Ovary (tissue), 9 donors: ENCODE data around the gene SLCO1B1. TPM values are rescaled to one million over a fixed set of nuclear protein-coding genes. Genes with fewer than 3 reads are reported as not detected.
"Not testable (repeated sequence)": the region's sequence is repeated elsewhere in the genome, so short reads cannot be mapped to it uniquely, and the experiment has no call there.

Experiments used
- DNase-seq, 5 donors: peaks; one replicate each; pipeline ENCODE4 v3.0.0-alpha.2; 2019 to 2020
- H3K27ac ChIP-seq, 2 donors: fragments of 200-600 bp; one replicate each; pipeline versions ENCODE4 v1.5.1 to v1.8.0; 2019 to 2022
- H3K27me3 ChIP-seq: fragments of 200-600 bp; one replicate; pipeline ENCODE4 v1.8.0; 2022
- H3K36me3 ChIP-seq: fragments of 200-600 bp; sonication (generic); one replicate; pipeline ENCODE4 v1.5.1; 2019
- H3K4me1 ChIP-seq: one replicate; pipeline ENCODE4 v1.8.1; 2013; ENCODE audit warnings: mild to moderate bottlenecking, moderate library complexity; ENCODE audit not compliant: insufficient read depth
- H3K4me3 ChIP-seq: fragments of 200-600 bp; sonication (generic); one replicate; pipeline ENCODE4 v1.5.1; 2017
- H3K9me3 ChIP-seq, 2 donors: fragments of 200-600 bp in 1 of 2; sonication (generic) in 1 of 2; one replicate each; pipeline versions ENCODE4 v1.5.1 to v1.8.1; 2013 to 2019; ENCODE audit warnings: mild to moderate bottlenecking in 1 of 2, moderate library complexity in 1 of 2
- EP300 ChIP-seq: sonication (generic); formaldehyde crosslinking; IDR thresholded peaks from one replicate; pipeline ENCODE4 v1.6.1; 2017; ENCODE audit warnings: antibody characterized with exemption
- POLR2A ChIP-seq: fragments of 450-650 bp; IDR thresholded peaks from one replicate; pipeline ENCODE4 v1.6.1; 2017; ENCODE audit warnings: antibody characterized with exemption, mild to moderate bottlenecking, moderate library complexity
- WGBS, 3 donors: extraction: QIAGEN DNeasy Blood & Tissue Kit in 1 of 3; methylation state at CpG; one replicate each; pipeline versions ENCODE4 v1.1.5 to v1.1.7; 2013 to 2017; 5-methylcytosine and 5-hydroxymethylcytosine counted together
- intact Hi-C, 4 donors: fragments of 100-400 bp; cut with DNase I; formaldehyde crosslinking; loops; one replicate each; pipeline versions ENCODE4 v1.11.0 to v1.15.1; 2022 to 2023
- polyA plus RNA-seq, 2 donors: library from polyadenylated mRNA; stranded (reverse); fragments of 200-250 nt in 1 of 2; fragments of 350-450 nt in 1 of 2; fragmentation: Illumina TruSeq in 1 of 2; extraction: RNeasy Lipid Tissue Mini Kit (QIAGEN cat#74804) in 1 of 2; gene quantifications; one replicate each; pipeline ENCODE4 v1.2.3, GENCODE V29; 2013 to 2014
- total RNA-seq, 7 donors: library from RNA; depleted of rRNA in 2 of 7; stranded (reverse); fragments of >200 nt in 2 of 7; fragmentation: NEBNext Ultra II Directional in 3 of 7; extraction: Animal tissue kit (Norgen Biotek cat#: 25700) in 3 of 7; gene quantifications; one replicate each; pipeline versions ENCODE4 v1.1.0 to v1.2.4, GENCODE V29; 2016 to 2023
- TF ChIP-seq, protein P1 (sequence below), 3 donors: fragments of 450-650 bp in 2 of 3; fragments of 200-600 bp in 1 of 3; IDR thresholded peaks; one replicate each; pipeline versions ENCODE4 v1.5.1 to v1.8.0; 2016 to 2022; ENCODE audit warnings: antibody characterized with exemption in 3 of 3, mild to moderate bottlenecking in 1 of 3
- donor health status: DM: no; HTN: no; CAD: no; lungs with moderate emphysema.
- donor health status: DM: no; HTN: no; CAD: no.
- donor health status: Bipolar disorder and iron deficiency.
- donor health status: DM: yes; HTN: yes; CAD: no.
- donor health status: DM: no; HTN: no; CAD: no.
- donor health status: DM: yes; HTN: yes; CAD: no.

The SLCO1B1 gene
- total and polyA plus RNA-seq, 9 donors: 0.08 TPM; not detected in 8

DNA sequence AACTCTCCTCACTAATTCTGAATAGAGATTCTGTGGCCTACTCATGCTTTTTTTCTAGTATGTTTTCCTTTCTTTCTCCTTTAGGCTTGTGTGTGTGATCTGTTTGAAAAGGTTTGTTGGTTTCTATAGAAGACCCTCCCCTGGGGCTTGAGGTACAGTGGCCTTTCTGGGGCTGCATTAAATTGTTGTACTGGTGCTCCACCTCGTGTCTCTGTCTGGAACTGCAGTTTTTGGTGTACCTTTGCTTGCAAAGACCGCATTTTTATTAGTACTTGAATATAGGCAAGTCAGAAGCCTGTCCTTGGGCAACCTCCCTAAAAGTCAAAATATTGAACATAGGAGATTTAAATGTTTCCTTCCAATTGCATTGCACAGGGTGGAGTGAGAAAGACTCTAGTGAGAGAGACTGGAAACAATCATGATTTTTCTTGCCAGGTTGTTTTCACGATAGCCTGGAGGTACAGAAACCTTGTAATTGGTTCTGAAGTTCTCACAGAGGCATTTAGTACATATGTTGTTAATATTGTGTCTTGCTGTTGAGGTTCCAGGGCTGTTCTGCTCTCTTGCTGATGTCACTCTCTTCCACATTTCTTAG is 39.0 kb downstream of the SLCO1B1 start:
- no peaks in the 10 kb centered on the region for H3K9me3 ChIP-seq
- TF ChIP-seq POLR2A (no peak), EP300 (no peak)
- intact Hi-C loops: no loop called here
- WGBS, 3 donors: 29 to 34% (median 33%) methylated on average over 3 of the region's 3 CpGs
- H3K27ac ChIP-seq: no peak overlapping the region
- H3K36me3 ChIP-seq: no peaks in the 10 kb centered on the region
- H3K4me1 ChIP-seq: no peaks in the 10 kb centered on the region
- no peaks in the 10 kb centered on the region for H3K27me3 ChIP-seq
- no peak for DNase-seq
- H3K4me3 ChIP-seq: no peak overlapping the region

DNA sequence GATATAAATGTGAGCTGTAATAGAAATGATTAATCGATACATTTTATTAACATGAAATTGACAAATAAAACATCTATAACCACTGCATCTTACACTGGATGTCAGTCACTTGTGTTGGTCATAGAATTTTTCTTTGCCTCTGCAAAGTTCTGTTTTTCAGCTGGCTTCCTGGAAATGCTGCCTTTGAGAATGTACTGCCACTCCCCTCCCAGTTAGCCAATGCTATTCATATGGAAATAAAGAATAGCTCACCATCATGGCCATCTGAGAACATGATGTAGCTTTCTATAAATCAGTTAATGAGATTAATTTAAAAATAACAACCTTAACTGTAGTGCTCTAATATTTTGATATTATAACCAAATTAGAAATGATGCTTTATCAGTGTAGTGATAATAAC is 41.1 kb downstream of the SLCO1B1 start:
- DNase-seq: no peak
- Histone ChIP-seq H3K4me1 (no peaks in the 10 kb centered on the region), H3K9me3 (no peaks in the 10 kb centered on the region), H3K27ac (no peak overlapping the region), H3K27me3 (no peaks in the 10 kb centered on the region), H3K4me3 (no peak overlapping the region), H3K36me3 (no peaks in the 10 kb centered on the region)
- TF ChIP-seq, protein P1, sequence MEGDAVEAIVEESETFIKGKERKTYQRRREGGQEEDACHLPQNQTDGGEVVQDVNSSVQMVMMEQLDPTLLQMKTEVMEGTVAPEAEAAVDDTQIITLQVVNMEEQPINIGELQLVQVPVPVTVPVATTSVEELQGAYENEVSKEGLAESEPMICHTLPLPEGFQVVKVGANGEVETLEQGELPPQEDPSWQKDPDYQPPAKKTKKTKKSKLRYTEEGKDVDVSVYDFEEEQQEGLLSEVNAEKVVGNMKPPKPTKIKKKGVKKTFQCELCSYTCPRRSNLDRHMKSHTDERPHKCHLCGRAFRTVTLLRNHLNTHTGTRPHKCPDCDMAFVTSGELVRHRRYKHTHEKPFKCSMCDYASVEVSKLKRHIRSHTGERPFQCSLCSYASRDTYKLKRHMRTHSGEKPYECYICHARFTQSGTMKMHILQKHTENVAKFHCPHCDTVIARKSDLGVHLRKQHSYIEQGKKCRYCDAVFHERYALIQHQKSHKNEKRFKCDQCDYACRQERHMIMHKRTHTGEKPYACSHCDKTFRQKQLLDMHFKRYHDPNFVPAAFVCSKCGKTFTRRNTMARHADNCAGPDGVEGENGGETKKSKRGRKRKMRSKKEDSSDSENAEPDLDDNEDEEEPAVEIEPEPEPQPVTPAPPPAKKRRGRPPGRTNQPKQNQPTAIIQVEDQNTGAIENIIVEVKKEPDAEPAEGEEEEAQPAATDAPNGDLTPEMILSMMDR (IDR thresholded peaks at IDR 0.05): no peak
- TF ChIP-seq POLR2A: no peak
- TF ChIP-seq EP300: no peak
- intact Hi-C loops: no loop called here
- 97 to 100% (median 98%) methylated on average over 1 of the region's 1 CpG for WGBS, 3 donors

DNA sequence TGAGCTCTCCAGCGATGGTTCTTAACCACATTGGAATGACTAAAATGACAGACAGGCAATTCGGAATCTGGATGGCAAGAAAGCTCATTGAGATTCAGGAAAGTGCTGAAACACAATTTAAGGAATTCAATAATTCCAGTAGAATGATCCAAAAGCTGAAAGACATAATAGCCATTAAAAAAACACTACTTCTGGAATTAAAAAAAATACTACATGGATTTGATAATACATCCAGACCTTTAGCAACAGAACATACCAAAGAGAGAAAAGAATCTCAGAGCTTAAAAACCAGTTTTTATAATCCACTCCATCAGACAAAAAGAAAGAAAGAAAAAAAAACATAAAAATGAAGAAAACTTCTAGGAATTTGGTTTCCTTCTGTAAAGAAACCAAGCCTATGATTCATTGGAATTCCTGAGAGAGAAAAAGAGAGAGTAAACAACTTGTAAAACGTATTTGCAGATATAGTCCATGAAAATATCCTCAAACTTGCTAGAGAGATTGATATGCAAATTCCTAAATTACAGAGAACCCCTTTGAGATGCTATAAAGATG is 52.8 kb downstream of the SLCO1B1 start:
- Histone ChIP-seq H3K27me3 (no peaks in the 10 kb centered on the region), H3K4me1 (no peaks in the 10 kb centered on the region), H3K27ac (no peak overlapping the region), H3K9me3 (no peaks in the 10 kb centered on the region), H3K36me3 (no peaks in the 10 kb centered on the region), H3K4me3 (no peak overlapping the region)
- WGBS, 3 donors: 40 to 56% (median 50%) methylated on average over 3 of the region's 3 CpGs
- no peak for DNase-seq
- intact Hi-C loops: no loop called here
- TF ChIP-seq EP300: no peak
- TF ChIP-seq, protein P1 (IDR thresholded peaks at IDR 0.05): no peak
- no peak for TF ChIP-seq POLR2A

DNA sequence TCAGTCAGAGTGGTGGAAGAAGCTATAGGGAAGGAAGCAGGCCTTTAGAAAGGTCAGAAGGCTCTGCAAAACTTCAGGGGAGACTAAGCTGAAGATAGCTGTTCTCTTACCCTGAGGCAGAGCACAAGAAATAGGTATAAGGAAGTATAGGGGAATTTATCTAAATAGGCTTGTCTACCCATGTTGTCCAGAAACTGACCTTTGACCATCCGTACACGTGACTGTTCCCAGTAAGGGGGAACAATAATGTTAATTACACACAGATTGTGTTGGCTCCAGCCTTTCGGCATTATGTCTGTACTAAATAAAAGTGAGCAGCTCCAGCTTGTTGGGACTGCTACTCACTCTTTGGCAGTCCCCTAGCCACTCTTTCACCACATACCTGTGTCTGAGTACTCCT is 59.0 kb downstream of the SLCO1B1 start:
- TF ChIP-seq POLR2A (no peak), EP300 (no peak)
- TF ChIP-seq, protein P1 (IDR thresholded peaks at IDR 0.05): no peak
- H3K36me3 ChIP-seq: no peaks in the 10 kb centered on the region
- intact Hi-C loops: no loop called here
- H3K4me1 ChIP-seq: no peaks in the 10 kb centered on the region
- H3K27me3 ChIP-seq: no peaks in the 10 kb centered on the region
- no peak for DNase-seq
- 71 to 79% (median 74%) methylated on average over 3 of the region's 3 CpGs for WGBS, 3 donors
- H3K27ac ChIP-seq: no peak overlapping the region
- H3K4me3 ChIP-seq: no peak overlapping the region
- H3K9me3 ChIP-seq: no peaks in the 10 kb centered on the region

DNA sequence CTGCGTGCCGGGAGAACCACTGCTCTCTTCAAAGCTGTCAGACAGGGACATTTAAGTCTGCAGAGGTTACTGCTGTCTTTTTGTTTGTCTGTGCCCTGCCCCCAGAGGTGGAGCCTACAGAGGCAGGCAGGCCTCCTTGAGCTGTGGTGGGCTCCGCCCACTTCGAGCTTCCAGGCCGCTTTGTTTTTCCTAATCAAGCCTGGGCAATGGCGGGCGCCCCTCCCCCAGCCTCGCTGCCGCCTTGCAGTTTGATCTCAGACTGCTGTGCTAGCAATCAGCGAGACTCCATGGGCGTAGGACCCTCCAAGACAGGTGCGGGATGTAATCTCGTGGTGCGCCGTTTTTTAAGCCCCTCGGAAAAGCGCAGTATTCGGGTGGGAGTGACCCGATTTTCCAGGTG is 83.4 kb downstream of the SLCO1B1 start:
- H3K27ac ChIP-seq, H3K27me3 ChIP-seq, H3K4me1 ChIP-seq, intact Hi-C loops, H3K4me3 ChIP-seq, H3K9me3 ChIP-seq, H3K36me3 ChIP-seq, DNase-seq: not testable (repeated sequence)
- WGBS, 3 donors: 86 to 92% (median 88%) methylated on average over 16 to 19 of the region's 19 CpGs
